Prostate gland (tissue), 2 donors: ENCODE data around the gene TMEM178A.

Experiments used
- POLR2A ChIP-seq: fragments of 450-650 bp; IDR thresholded peaks from one replicate; pipeline ENCODE4 v1.6.1; 2016; ENCODE audit warnings: antibody characterized with exemption, mild to moderate bottlenecking
- TF ChIP-seq, protein P1 (sequence below), 4 experiments: fragments of 200-600 bp in 2 of 4; fragments of 450-650 bp in 2 of 4; sonication (generic) in 2 of 4; IDR thresholded peaks; 1 replicate in 3 of 4; 2 replicates in 1 of 4; pipeline ENCODE4 v1.5.1; 2016 to 2019; ENCODE audit warnings: antibody characterized with exemption in 4 of 4, mild to moderate bottlenecking in 2 of 4, moderate library complexity in 2 of 4

DNA sequence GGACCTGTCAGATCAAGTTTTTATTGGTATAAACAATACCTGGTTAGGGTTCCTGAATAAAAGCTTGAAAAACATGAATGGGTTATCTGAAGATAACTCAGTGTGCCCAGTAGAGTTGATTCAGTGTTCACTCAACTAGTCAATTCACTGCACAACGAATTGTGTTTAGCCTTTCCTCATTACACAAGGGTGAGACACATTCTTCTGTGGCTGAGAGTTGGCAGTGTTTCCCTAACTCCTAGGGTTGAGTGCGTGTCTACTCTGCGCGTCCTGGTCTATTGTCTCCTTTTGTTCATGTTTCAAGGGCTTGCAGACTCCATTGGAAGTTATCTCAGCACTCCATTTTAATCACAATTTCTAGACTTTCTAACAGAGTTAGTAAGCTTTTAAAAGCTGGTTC is 32.8 kb upstream of the TMEM178A start:
- TF ChIP-seq, protein P1, sequence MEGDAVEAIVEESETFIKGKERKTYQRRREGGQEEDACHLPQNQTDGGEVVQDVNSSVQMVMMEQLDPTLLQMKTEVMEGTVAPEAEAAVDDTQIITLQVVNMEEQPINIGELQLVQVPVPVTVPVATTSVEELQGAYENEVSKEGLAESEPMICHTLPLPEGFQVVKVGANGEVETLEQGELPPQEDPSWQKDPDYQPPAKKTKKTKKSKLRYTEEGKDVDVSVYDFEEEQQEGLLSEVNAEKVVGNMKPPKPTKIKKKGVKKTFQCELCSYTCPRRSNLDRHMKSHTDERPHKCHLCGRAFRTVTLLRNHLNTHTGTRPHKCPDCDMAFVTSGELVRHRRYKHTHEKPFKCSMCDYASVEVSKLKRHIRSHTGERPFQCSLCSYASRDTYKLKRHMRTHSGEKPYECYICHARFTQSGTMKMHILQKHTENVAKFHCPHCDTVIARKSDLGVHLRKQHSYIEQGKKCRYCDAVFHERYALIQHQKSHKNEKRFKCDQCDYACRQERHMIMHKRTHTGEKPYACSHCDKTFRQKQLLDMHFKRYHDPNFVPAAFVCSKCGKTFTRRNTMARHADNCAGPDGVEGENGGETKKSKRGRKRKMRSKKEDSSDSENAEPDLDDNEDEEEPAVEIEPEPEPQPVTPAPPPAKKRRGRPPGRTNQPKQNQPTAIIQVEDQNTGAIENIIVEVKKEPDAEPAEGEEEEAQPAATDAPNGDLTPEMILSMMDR (IDR thresholded peaks at IDR 0.05) = no peak
- TF ChIP-seq POLR2A = no peak
